ENCODE data around the gene ATG101. TPM values are rescaled to one million over a fixed set of nuclear protein-coding genes. Genes with fewer than 3 reads are reported as not detected.

ATG101 gene
- total and polyA plus RNA-seq, 2 of the 13 experiments (the other 11 are each of a cell fraction or from before 2014, with no cell fraction given) = 58.2 to 67.7 TPM

DNA sequence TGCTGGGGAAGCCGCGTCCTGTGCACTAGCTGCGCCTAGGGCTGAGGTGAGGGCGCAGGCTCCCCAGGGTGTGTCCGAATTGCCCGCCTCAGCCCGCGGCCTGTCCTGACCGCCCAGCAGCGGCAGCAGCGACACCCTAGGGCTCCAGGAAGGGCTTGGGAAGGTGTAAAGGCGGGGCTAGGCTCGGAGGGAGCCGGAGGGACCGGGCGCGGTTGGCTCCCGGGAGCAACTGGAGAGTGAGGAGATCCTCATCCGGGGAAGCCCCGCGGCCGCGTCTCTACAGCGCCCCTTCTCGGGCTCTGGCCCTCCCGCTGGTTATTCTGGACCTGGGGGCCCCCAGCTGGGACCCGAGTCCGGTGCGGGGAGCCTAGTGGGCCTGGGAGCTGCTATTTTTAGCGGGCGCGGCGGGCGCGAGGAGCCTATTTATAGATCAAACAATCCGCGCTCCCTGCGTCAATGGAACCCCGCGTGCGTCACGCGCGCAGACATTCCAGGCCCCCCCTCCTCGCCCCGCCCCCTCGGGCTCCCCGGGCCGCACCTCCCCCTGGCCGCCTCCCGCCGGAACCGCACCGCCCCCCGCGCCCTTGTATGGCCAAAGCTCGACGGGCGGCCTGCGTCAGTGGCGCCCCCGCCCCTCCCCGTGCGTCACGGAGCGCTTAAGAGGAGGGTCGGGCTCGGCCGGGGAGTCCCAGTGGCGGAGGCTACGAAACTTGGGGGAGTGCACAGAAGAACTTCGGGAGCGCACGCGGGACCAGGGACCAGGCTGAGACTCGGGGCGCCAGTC is 18.8 kb upstream of the ATG101 start, which contains the start of gene NR4A1 (continued):
- TF ChIP-seq AKNA (CRISPR knock-in tag; IDR thresholded peaks at IDR 0.05; ENCODE audit: borderline replicate concordance) (no peak), CC2D1A (CRISPR knock-in tag; IDR thresholded peaks at IDR 0.05) (no peak), TFDP1 (CRISPR knock-in tag; IDR thresholded peaks at IDR 0.05; ENCODE audit: borderline replicate concordance) (peak; percentile 52; the same call in 1 of the 2 replicates), ZNF776 (CRISPR knock-in tag; IDR thresholded peaks at IDR 0.05) (peak; percentile 53; the same call in 1 of the 2 replicates), RNF2 (conservative IDR thresholded peaks at IDR 0.05; ENCODE audit: low read depth) (no peak; the same call in 1 of the 2 replicates), ZNF782 (CRISPR knock-in tag; IDR thresholded peaks at IDR 0.05; ENCODE audit: borderline replicate concordance) (peak; percentile 12; the same call in 1 of the 2 replicates), ZNF720 (CRISPR knock-in tag; IDR thresholded peaks at IDR 0.05) (no peak), ZNF264 (CRISPR knock-in tag; IDR thresholded peaks at IDR 0.05) (no peak), PHF5A (CRISPR knock-in tag; IDR thresholded peaks at IDR 0.05; ENCODE audit: low read depth, unreplicated experiment) (no peak), BRD4 (CRISPR knock-in tag; IDR thresholded peaks at IDR 0.05) (no peak), HES4 (CRISPR knock-in tag; IDR thresholded peaks at IDR 0.05; ENCODE audit: borderline replicate concordance) (no peak), ZNF775 (CRISPR knock-in tag; IDR thresholded peaks at IDR 0.05; ENCODE audit: borderline replicate concordance) (no peak), ZNF235 (CRISPR knock-in tag; IDR thresholded peaks at IDR 0.05; ENCODE audit: borderline replicate concordance) (0 out of 2 replicates have a peak, but pooled peaks have one; percentile 55), SUZ12 (IDR thresholded peaks at IDR 0.05; ENCODE audit: low read depth, low read length) (no peak), ZNF704 (CRISPR knock-in tag; IDR thresholded peaks at IDR 0.05; ENCODE audit: borderline replicate concordance) (no peak), ZNF83 (CRISPR knock-in tag; IDR thresholded peaks at IDR 0.05; ENCODE audit: borderline replicate concordance) (no peak)
- TF ChIP-seq, protein P1, sequence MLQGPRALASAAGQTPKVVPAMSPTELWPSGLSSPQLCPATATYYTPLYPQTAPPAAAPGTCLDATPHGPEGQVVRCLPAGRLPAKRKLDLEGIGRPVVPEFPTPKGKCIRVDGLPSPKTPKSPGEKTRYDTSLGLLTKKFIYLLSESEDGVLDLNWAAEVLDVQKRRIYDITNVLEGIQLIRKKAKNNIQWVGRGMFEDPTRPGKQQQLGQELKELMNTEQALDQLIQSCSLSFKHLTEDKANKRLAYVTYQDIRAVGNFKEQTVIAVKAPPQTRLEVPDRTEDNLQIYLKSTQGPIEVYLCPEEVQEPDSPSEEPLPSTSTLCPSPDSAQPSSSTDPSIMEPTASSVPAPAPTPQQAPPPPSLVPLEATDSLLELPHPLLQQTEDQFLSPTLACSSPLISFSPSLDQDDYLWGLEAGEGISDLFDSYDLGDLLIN (CRISPR knock-in tag; IDR thresholded peaks at IDR 0.05; ENCODE audit: borderline replicate concordance) = 0 out of 2 replicates have a peak, but pooled peaks have one; percentile 55
- TF ChIP-seq, protein P2, sequence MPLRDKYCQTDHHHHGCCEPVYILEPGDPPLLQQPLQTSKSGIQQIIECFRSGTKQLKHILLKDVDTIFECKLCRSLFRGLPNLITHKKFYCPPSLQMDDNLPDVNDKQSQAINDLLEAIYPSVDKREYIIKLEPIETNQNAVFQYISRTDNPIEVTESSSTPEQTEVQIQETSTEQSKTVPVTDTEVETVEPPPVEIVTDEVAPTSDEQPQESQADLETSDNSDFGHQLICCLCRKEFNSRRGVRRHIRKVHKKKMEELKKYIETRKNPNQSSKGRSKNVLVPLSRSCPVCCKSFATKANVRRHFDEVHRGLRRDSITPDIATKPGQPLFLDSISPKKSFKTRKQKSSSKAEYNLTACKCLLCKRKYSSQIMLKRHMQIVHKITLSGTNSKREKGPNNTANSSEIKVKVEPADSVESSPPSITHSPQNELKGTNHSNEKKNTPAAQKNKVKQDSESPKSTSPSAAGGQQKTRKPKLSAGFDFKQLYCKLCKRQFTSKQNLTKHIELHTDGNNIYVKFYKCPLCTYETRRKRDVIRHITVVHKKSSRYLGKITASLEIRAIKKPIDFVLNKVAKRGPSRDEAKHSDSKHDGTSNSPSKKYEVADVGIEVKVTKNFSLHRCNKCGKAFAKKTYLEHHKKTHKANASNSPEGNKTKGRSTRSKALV (CRISPR knock-in tag; IDR thresholded peaks at IDR 0.05) = peak; percentile 4; the same call in 1 of the 2 replicates

All from HepG2 (cell line).